Muscle layer of colon (tissue), 2 donors: Measurements from ENCODE around the gene CLASP1.
"Not testable (repeated sequence)": the region's sequence is repeated elsewhere in the genome, so short reads cannot be mapped to it uniquely, and the experiment has no call there.

Source experiments
- H3K27ac ChIP-seq: one replicate; pipeline ENCODE4 v1.7.0; 2013; ENCODE audit warnings: low read depth, mild to moderate bottlenecking, low read length, moderate library complexity
- H3K27me3 ChIP-seq, 2 donors: one replicate each; pipeline ENCODE4 v1.7.0; 2013; ENCODE audit warnings: low read length in 2 of 2, mild to moderate bottlenecking in 2 of 2; ENCODE audit not compliant: insufficient read depth in 2 of 2, control insufficient read depth in 1 of 2
- H3K36me3 ChIP-seq: one replicate; pipeline ENCODE4 v1.7.0; 2013; ENCODE audit warnings: mild to moderate bottlenecking, low read length; ENCODE audit not compliant: insufficient read depth
- H3K4me1 ChIP-seq: one replicate; pipeline ENCODE4 v1.7.0; 2013; ENCODE audit warnings: mild to moderate bottlenecking, low read length; ENCODE audit not compliant: insufficient read depth
- H3K4me3 ChIP-seq, 2 donors: one replicate each; pipeline ENCODE4 v1.7.0; 2013; ENCODE audit warnings: low read length in 2 of 2, low read depth in 1 of 2, mild to moderate bottlenecking in 1 of 2, moderate library complexity in 1 of 2
- H3K9ac ChIP-seq: one replicate; pipeline ENCODE4 v1.7.0; 2013; ENCODE audit warnings: low read length
- H3K9me3 ChIP-seq: one replicate; pipeline ENCODE4 v1.7.0; 2013; ENCODE audit warnings: mild to moderate bottlenecking, low read length
- donor health status: abdominal sarcoma.
- donor health status: Adenocarcinoma of cecum.

Gene CLASP1

DNA sequence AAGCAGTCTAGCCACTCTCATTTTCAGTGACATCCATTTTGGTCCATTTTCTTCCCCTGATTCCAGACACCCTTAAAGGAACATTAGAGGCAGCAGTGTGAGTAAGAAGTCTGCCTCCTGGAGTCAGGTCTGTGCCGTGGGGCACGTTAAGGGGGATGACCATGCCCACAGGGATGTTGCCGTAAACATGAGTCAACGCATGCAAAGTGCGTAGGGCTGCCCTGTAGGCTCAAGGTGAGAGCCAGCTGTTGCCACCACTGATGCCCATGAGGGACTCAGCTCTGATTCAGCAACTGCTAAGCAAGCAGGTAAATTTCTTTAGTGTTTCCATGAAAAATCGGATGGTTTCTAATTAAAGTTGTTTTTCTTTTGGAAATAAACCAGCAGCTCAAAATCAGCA is 302.9 kb downstream of the CLASP1 start:
- H3K9me3 ChIP-seq: no peaks in the 10 kb centered on the region
- no peaks in the 10 kb centered on the region for H3K27me3 ChIP-seq
- H3K4me3 ChIP-seq: no peak overlapping the region
- H3K27ac ChIP-seq: no peak overlapping the region
- H3K4me1 ChIP-seq: no peaks in the 10 kb centered on the region
- H3K9ac ChIP-seq: no peak overlapping the region
- peaks cover 66% of the 10 kb centered on the region for H3K36me3 ChIP-seq

DNA sequence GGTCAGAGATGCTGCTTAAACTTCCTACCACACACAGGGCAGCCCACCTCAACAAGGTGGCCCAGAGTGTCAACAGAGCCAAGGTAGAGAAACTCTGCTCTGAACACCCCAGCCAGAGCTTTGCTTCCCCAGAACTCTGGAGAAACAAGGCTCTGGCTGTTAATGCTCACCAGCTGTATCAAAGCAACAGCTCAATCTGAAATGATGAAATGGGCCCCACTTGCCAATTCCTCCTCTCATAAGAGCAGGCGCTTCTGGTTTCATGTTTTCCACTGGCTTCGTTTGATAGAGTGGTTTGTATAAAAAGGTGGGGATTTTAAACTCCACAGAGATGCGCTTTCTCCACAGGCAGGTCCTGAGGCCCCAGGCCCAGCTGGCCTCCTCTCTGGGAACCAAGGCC is 303.4 kb downstream of the CLASP1 start:
- no peak overlapping the region for H3K27ac ChIP-seq
- H3K4me3 ChIP-seq: no peak overlapping the region
- no peaks in the 10 kb centered on the region for H3K27me3 ChIP-seq
- H3K9ac ChIP-seq: no peak overlapping the region
- H3K4me1 ChIP-seq: no peaks in the 10 kb centered on the region
- H3K36me3 ChIP-seq: peaks cover 64% of the 10 kb centered on the region
- H3K9me3 ChIP-seq: no peaks in the 10 kb centered on the region

DNA sequence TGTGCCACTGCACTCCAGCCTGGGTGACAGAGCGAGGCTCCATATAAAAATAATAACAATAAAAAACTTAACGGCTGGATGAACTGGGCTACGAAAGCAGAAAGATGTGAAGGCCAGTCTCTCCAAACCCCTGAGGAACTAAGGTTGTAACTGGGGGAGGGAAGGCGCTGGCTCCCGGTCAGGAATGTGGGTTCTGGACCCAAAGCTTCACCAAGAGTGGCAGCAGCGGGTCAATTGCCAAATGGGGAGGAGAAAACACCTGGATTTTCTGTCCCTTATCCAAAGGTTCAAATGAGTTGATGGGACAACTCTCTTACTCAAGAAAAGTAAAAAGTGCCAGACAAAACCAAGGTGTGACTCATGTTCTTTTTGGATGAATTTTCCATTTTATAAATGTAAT is 304.2 kb downstream of the CLASP1 start:
- Histone ChIP-seq H3K9ac (no peak overlapping the region), H3K4me3 (no peak overlapping the region), H3K9me3 (no peaks in the 10 kb centered on the region), H3K27me3 (no peaks in the 10 kb centered on the region), H3K4me1 (no peaks in the 10 kb centered on the region), H3K36me3 (peaks cover 65% of the 10 kb centered on the region), H3K27ac (no peak overlapping the region)

DNA sequence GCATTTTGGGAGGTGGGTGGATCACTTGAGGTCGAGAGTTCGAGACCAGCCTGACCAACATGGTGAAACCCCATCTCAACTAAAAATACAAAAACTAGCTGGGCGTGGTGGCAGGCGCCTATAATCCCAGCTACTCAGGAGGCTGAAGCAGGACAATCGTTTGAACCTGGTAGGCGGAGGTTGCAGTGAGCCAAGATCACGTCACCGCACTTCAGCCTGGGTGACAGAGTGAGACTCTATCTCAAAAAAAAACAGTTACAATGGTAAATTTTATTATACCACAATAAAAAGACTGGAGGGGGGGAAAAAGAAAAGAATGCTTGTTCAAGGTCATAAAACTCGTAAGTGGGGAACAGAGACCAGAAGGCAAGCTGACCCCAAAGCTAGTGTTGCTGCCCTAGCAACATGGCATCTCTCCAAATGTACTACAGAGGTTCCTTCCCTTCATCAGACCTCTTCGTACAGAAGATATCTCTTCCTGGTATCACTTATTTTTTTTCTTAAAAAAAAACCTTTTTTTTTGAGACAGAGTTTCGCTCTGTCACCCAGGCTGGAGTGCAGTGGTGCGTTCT is 305.3 kb downstream of the CLASP1 start:
- H3K9me3 ChIP-seq, H3K9ac ChIP-seq, H3K4me3 ChIP-seq, H3K4me1 ChIP-seq, H3K27ac ChIP-seq, H3K27me3 ChIP-seq: not testable (repeated sequence)
- peaks cover 68% of the 10 kb centered on the region for H3K36me3 ChIP-seq

DNA sequence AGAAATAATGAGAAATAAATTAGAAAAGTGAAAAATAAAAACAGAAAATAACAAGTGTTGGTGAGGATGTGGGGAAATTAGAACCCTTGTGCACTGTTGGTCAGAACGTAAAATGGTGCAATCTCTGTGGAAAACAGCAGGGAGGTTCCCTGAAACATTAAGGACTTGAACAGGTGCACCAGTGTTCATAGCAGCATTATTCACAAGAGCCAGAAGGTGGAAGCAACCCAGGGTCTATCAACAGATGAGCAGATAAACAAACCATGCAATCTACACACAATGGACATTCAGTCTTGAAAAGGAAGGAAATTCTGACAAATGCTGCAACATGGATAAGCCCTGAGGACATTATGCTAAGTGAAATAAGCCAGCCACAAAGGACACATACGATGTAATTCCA is 306.1 kb downstream of the CLASP1 start:
- Histone ChIP-seq H3K36me3 (peaks cover 67% of the 10 kb centered on the region), H3K27me3 (no peaks in the 10 kb centered on the region), H3K4me3 (no peak overlapping the region), H3K9ac (no peak overlapping the region), H3K4me1 (no peaks in the 10 kb centered on the region), H3K9me3 (no peaks in the 10 kb centered on the region), H3K27ac (no peak overlapping the region)

DNA sequence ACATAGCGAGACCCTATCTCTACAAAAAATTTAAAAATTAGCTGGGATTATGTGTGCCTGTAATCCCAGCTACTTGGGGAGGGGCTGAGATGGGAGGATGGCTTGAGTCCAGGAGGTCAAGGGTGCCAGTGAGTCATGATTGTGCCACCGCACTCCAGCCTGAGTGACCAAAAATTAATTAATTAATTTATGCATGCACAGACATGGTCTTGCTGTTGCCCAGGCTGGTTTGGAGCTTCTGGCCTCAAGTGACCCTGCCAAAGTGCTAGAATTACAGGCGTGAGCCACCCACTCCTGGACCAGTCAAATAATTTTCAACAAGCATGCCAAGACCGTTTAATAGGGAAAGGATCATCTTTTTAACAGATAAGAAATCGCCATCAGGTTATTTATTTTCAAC is 306.5 kb downstream of the CLASP1 start:
- no peak overlapping the region for H3K27ac ChIP-seq
- H3K9me3 ChIP-seq: no peaks in the 10 kb centered on the region
- no peak overlapping the region for H3K4me3 ChIP-seq
- H3K27me3 ChIP-seq: no peaks in the 10 kb centered on the region
- H3K36me3 ChIP-seq: peaks cover 63% of the 10 kb centered on the region
- H3K9ac ChIP-seq: no peak overlapping the region
- H3K4me1 ChIP-seq: no peaks in the 10 kb centered on the region

DNA sequence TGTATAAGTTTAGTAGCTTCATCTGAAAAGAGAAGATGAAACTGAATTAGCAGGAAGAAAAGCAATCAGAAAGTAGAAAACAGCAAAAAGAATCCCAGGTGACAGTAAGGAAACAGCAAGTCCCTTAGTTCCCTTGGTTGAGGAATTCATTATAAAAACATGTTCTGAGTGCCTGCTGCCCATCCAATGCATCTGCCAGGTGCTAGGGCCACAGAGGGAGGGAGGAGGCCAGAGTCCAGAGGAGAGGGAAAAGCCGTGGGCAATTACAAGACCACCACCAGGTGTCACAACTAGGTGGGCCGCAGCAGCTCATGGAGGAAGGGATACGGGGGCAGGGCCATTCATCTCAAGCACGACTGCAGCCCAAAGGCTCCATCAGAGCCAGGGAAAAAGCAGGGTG is 308.3 kb downstream of the CLASP1 start:
- H3K4me1 ChIP-seq: no peaks in the 10 kb centered on the region
- no peak overlapping the region for H3K4me3 ChIP-seq
- H3K36me3 ChIP-seq: peaks cover 45% of the 10 kb centered on the region
- H3K9me3 ChIP-seq: no peaks in the 10 kb centered on the region
- H3K27me3 ChIP-seq: no peaks in the 10 kb centered on the region
- H3K9ac ChIP-seq: no peak overlapping the region
- no peak overlapping the region for H3K27ac ChIP-seq

DNA sequence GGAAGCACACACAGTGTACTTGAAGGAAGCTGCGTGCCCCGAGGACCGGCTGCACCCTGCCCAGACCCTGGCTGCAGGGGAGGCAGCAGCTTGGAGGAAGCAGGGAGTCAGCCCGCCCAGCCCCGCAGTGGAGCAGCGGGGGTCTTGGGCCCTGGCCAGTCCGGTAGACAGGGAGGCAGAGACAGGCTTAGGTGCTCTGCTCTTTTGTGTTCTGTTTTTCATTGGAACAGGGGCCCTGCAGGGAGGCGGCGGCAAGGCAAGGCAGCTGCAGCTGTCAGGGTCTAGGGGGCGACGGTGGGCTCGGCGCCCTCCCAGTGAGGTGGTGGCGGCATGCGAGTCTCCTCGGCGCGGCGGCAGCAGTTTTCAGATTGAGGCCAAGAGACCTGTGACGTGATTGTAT is 311.0 kb downstream of the CLASP1 start:
- H3K4me1 ChIP-seq: no peaks in the 10 kb centered on the region
- H3K36me3 ChIP-seq: peaks cover 32% of the 10 kb centered on the region

DNA sequence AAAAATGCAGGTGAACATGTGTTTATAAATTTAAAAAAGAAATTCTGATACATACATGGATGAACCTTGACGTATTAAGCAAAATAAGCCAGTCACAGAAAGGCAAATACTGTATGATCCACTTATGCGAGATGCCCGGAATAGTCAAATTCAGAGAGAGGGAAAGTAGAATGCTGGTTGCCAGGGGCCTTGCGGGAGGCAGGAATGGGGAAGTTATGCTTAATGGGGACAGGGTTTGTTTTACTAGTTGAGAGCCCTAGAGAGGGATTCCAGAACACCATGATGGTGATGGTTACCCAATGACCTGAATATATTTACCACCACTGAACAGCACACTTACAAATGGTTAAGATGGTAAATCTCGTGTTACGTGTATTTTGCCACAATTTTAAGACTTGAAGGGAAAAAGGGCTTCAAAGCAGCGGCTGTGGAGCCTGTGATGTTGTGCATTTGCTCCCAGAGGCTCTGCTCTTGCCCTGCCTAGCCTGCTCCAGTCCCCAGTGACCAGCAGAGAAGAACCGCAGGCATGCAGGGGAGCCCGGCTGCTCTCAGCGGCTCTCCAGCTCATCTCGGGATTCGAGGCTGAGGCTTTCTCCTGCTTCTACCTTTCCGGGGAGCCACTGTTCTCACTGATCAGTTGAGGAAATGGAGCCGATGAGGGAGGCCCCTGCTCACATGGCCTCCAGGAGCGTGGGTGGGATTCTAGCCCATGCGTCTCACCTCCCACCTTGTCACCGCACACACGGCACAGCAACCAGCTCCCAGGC is 312.6 kb downstream of the CLASP1 start:
- Histone ChIP-seq H3K27me3 (no peaks in the 10 kb centered on the region), H3K9me3 (no peaks in the 10 kb centered on the region), H3K36me3 (peaks cover 27% of the 10 kb centered on the region), H3K4me3 (no peak overlapping the region), H3K27ac (no peak overlapping the region), H3K9ac (no peak overlapping the region), H3K4me1 (no peaks in the 10 kb centered on the region)

More for the DNA sequence above, 311.0 kb downstream of the CLASP1 start:
- Histone ChIP-seq H3K27me3 (no peaks in the 10 kb centered on the region), H3K27ac (no peak overlapping the region), H3K9me3 (no peaks in the 10 kb centered on the region), H3K4me3 (no peak overlapping the region), H3K9ac (no peak overlapping the region)

DNA sequence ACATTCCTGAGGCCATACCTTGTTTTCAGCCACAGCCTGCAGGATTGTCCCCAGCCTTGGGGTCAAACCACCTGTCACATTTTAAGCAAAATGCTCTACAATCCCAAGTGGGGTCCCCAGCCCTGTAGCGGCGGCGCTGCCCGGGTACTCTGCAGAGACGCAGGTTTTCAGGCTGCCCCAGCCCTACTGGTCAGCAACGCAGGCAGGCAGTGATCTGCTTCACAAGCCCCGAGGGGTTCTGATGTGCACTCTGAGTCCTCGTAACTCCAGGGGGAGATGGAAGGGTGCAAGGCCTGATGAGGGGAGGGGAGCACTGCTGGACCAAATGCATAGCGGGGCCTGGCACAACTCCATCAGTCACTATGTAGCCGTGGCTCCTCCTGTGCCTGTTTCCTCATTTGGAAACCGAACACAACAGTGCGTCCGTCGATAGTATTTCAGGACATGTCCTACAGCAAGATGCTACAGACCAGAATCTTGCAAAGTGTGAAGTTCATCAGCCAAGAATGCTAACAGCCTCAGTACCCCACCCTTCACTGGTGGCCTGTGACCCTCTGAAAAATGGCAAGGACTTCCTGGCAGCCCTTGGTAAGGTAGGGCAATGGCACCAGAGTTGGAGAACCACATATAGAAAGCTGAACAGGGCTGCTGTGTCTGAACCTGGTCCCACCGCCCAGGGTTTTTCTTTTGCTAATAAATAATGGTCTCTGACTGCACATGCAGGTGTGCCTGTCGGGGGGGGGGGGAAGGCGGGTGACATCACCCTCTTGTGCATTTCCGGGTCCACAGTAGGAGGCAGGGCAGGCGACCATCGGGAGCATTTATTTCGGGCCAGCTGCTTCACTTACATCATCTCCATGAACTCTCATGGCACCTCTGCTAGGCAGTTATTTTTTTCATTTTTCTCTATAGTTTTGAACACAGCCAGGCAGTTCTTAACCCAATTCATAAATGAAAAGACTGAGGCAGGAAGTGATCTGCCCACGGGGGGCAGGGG is 313.7 kb downstream of the CLASP1 start:
- no peaks in the 10 kb centered on the region for H3K9me3 ChIP-seq
- no peak overlapping the region for H3K27ac ChIP-seq
- H3K36me3 ChIP-seq: peaks cover 21% of the 10 kb centered on the region
- H3K4me3 ChIP-seq: no peak overlapping the region
- no peaks in the 10 kb centered on the region for H3K4me1 ChIP-seq
- H3K27me3 ChIP-seq: no peaks in the 10 kb centered on the region
- no peak overlapping the region for H3K9ac ChIP-seq

DNA sequence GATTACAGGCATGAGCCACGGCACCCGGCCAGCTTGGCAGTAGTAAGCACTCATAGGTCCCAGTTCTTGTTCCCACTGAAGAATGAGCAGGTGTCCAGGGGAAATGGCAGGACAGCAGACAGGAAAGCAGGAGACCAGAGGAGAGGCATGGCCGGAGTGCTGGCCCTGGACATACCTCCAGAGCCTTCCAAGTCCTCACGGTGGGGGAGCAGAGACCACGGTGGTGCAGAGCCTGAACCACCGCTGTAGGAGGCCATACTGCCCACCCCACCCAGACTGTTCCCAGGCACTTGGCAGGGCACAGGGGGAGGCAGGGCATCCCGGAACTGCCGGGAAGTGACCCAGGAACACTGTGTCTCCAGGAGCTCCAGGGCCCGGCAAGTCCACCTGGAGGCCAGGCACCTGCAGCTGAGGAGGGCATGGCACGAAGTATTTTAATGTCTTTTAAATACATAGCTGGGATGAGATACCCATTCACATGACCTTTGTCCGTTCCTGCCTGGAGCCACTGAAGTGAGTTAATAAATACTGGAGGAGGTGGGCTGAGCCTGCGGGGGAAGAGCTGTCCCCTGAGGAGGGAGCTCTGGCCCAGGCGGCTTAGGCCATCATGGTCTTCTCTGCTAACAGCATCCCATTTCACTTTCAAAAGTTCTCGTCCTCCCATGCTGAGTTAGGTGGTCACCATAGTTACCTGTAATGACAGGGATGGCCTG is 314.5 kb downstream of the CLASP1 start:
- H3K27ac ChIP-seq: no peak overlapping the region
- H3K9me3 ChIP-seq: no peaks in the 10 kb centered on the region
- no peak overlapping the region for H3K4me3 ChIP-seq
- peaks cover 12% of the 10 kb centered on the region for H3K36me3 ChIP-seq
- no peaks in the 10 kb centered on the region for H3K4me1 ChIP-seq
- no peaks in the 10 kb centered on the region for H3K27me3 ChIP-seq
- no peak overlapping the region for H3K9ac ChIP-seq
